H1 (cell line): Measurements from ENCODE around the gene DNER. TPM values are rescaled to one million over a fixed set of nuclear protein-coding genes. Genes with fewer than 3 reads are reported as not detected.

Experiments
- BRCA1 ChIP-seq: IDR thresholded peaks from 2 replicates; pipeline ENCODE4 v1.6.1; 2012; ENCODE audit warnings: low read depth, low read length, improper control_type of control experiment
- CBX8 ChIP-seq: fragments of 300-800, 300-1000 bp; sonication (generic); IDR thresholded peaks from 2 replicates; pipeline ENCODE4 v1.7.1; 2016; ENCODE audit warnings: low read depth, low read length, borderline replicate concordance
- CHD7 ChIP-seq: fragments of 300-600 bp; sonication (generic); IDR thresholded peaks from 2 replicates; pipeline ENCODE4 v1.7.1; 2012; ENCODE audit warnings: low read length, moderate library complexity, mild to moderate bottlenecking, inconsistent platforms; ENCODE audit not compliant: insufficient replicate concordance
- CTBP2 ChIP-seq: IDR thresholded peaks from 2 replicates; pipeline ENCODE4 v1.7.0; 2011; ENCODE audit warnings: borderline replicate concordance, mild to moderate bottlenecking, moderate library complexity, mixed read lengths, low read length; ENCODE audit not compliant: insufficient read depth, insufficient read length
- HDAC2 ChIP-seq, 2 experiments: fragments of 300-600 bp in 1 of 2; sonication (generic) in 1 of 2; IDR thresholded peaks; 2 replicates each; pipeline ENCODE4 v1.6.1; 2011 to 2012; ENCODE audit warnings: low read depth in 2 of 2, low read length in 2 of 2, mild to moderate bottlenecking in 2 of 2, moderate library complexity in 2 of 2, borderline replicate concordance in 1 of 2, inconsistent platforms in 1 of 2
- SUZ12 ChIP-seq: fragments of 200-600 bp; sonication (generic); IDR thresholded peaks from 2 replicates; pipeline ENCODE4 v1.6.1; 2012; ENCODE audit warnings: mild to moderate bottlenecking, inconsistent platforms, low read length, moderate library complexity, mixed read lengths
- polyA plus RNA-seq, 7 experiments: library from polyadenylated mRNA; depleted of rRNA in 3 of 7; stranded (reverse) in 5 of 7; unstranded in 2 of 7; fragments of >200 nt in 5 of 7; fragments of 200-250 nt in 2 of 7; gene quantifications; 1 replicate in 5 of 7; 2 replicates in 1 of 7; 4 replicates in 1 of 7; pipeline versions ENCODE4 v1.2.1 to v1.2.3, GENCODE V29; 2011 to 2013; ENCODE audit warnings: missing spikeins in 2 of 7, mixed read lengths in 2 of 7
- total RNA-seq: library from RNA; stranded (reverse); fragmentation: NEBNext Ultra II Directional; extraction: Animal tissue kit (Norgen Biotek cat#: 25700); gene quantifications from 2 replicates; pipeline ENCODE4 v1.2.1, GENCODE V29; 2021
- TF ChIP-seq, protein P1 (sequence below): IDR thresholded peaks from 2 replicates; pipeline ENCODE4 v1.6.1; 2011; ENCODE audit warnings: low read depth, mild to moderate bottlenecking, low read length; ENCODE audit not compliant: insufficient read depth

Gene DNER
- total and polyA plus RNA-seq, 2 of the 8 experiments (the other 6 are each of a cell fraction or from before 2014, with no cell fraction given) = 6.8 to 16.3 TPM

DNA sequence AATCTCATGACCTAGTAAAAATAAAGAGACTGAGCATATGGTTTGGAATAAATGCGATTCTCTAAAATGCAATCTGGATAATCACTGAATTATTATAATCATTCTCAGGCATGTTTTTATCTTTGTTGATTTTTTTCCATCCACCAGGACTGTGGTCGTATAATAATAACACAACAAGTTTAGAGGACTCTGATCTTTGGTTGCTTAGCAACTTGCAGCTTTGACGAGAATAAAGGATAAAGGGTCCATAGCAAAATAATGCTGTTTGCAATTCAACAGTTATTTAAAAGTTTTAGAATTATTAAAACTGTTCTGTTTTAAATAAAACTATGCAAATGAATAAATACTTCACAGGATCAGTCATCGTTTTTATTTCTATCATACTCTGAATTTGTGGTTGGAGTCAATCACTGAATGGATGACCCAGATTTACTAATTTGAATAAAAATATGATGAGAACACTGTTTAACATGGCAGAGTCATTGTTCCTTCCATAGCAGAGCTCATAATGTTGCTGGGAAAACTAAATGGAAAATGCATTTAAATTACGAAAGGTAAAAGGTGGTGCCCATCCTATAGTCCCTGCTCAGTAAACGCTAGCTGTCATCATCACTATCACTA is 29.3 kb downstream of the DNER start (continued):
- TF ChIP-seq CHD7 (no peak), SUZ12 (no peak), CBX8 (no peak), BRCA1 (no peak), HDAC2 (IDR thresholded peaks at IDR 0.05; ENCODE audit: borderline replicate concordance in 1 of 2, low read depth in 2 of 2, low read length in 2 of 2) (no peak), CTBP2 (no peak)
- TF ChIP-seq, protein P1, sequence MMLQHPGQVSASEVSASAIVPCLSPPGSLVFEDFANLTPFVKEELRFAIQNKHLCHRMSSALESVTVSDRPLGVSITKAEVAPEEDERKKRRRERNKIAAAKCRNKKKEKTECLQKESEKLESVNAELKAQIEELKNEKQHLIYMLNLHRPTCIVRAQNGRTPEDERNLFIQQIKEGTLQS = no peak
